ENCODE results near the gene ELMOD1.

ELMOD1 gene

GRCh38 chr11:107646783-107647182 lies 55.8 kb downstream of the ELMOD1 start:
- DNase-seq (ENCODE audit: low read depth): no peak

DNA sequence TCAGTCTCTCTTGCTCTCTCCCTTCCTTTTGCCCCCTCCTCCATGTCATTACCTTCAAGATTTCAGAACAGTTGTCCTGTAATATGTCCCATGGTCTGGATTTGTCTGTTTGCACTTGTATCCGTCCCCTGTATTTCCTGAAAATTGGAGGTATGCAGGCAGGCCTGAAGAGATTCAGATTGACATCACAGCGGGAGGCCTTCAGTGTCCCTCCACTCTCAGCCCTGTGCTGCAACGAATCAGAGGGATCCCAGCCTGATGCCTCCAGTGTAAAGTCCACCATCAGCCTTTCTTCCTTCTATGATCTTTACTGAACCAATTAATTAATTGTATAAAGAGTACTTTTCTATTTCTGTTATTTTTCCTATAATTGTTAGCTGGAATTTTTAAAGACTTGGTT lies 57.3 kb downstream of the ELMOD1 start:
- no peak for DNase-seq (ENCODE audit: low read depth)

- DNase-seq (ENCODE audit: low read depth): no peak
Measured at GRCh38 chr11:107651672-107652071, 60.7 kb downstream of the ELMOD1 start.

DNA sequence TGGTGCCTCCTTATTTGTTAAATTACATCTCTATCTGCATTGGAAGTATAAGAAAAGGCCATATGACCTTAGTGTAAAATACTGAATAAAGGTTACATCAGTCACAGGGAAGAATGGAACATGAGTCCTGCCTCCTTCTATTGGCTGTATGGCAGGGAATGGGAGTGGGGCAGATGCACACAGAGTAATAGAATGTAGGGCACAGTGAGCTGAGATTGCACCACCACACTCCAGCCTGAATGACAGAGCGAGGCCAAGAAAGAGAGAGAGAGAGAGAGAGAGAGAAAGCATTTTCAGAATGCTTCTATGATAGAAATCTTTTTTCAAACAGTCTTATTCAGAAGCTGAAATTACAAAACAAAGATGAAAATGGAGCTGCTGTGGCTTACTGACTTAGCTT lies 62.1 kb downstream of the ELMOD1 start:
- DNase-seq (ENCODE audit: low read depth): no peak

GRCh38 chr11:107655602-107656001 lies 64.7 kb downstream of the ELMOD1 start:
- DNase-seq (ENCODE audit: low read depth): no peak

- DNase-seq (ENCODE audit: low read depth): no peak
Measured at GRCh38 chr11:107659310-107659709, 68.4 kb downstream of the ELMOD1 start.

DNA sequence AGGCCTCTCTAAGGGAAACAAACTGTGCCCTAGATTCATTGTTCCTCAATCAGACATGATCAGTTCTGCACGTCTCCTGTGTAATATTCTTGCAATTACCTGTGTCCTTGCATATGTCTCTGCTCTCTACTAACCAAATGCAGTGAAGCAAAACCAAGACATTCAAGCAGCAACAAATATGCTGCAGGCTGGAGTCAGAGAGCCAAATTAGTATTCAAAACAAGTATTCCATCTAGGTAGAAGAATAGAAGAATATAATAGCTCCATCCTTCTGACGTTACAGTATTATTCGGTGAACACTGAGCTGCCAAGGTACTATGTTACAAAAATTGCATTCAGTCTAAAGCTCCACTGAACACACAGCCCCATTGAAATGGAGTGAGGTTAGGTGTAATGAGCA lies 69.1 kb downstream of the ELMOD1 start:
- no peak for DNase-seq (ENCODE audit: low read depth)

- DNase-seq (ENCODE audit: low read depth): no peak
Measured at GRCh38 chr11:107661656-107662055, 70.7 kb downstream of the ELMOD1 start.

- no peak for DNase-seq (ENCODE audit: low read depth)
Measured at GRCh38 chr11:107665018-107665417, 74.1 kb downstream of the ELMOD1 start.

DNA sequence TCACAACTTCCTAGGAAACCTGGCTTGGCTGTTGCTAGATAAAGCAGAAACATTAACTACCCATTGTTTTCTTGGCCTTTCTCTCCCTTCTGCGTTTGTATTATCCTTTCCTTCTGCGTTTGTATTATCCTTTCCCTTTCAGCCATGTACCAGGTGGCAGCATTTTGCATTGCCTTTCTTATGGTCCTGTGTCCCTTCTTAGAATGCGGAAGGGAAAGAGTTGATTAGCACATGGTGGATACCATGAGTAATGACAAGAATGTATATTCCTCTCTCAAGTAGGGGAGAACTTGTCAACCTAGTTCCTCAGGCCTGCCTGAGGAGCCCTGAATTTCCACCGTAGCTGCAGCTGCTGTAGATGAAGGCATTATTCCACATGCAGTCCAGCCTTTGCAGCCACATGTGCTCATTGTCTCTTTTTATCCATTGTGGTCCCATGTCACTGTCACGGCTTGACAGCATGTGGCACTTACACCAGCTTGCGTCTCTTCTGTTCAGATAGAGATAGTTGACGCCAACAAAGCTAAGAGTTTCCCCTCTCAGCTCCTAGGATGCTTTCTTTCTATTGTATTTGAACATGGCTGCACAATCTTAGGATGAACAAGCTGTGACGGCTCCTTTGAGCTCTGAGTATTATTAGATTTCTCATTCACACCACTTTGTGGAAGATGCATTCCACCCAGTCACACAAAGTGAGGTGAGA lies 76.1 kb downstream of the ELMOD1 start:
- no peak for DNase-seq (ENCODE audit: low read depth)

GRCh38 chr11:107669191-107669740 lies 78.3 kb downstream of the ELMOD1 start:
- DNase-seq (ENCODE audit: low read depth): no peak

- DNase-seq (ENCODE audit: low read depth): no peak
Measured at GRCh38 chr11:107669893-107670601, 79.1 kb downstream of the ELMOD1 start.

DNA sequence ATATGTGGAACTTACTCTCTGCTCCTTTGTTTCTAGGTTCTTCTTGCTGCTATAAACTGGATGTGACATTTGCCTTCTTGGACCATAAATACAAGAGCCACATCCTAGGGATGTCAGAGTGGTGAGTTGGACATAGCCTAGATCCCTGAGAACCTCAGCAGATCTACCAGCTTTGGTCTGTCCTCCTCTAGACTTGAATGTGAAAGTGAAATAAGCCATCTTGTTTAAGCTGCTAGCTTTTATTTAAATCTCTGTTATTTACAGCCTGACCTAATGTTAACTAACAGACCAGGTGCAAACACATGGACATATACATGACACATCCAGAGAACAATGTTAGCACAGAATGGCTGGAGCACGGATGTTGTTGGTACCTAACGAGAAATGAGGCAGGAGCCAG lies 85.0 kb downstream of the ELMOD1 start:
- no peak for DNase-seq (ENCODE audit: low read depth)

DNA sequence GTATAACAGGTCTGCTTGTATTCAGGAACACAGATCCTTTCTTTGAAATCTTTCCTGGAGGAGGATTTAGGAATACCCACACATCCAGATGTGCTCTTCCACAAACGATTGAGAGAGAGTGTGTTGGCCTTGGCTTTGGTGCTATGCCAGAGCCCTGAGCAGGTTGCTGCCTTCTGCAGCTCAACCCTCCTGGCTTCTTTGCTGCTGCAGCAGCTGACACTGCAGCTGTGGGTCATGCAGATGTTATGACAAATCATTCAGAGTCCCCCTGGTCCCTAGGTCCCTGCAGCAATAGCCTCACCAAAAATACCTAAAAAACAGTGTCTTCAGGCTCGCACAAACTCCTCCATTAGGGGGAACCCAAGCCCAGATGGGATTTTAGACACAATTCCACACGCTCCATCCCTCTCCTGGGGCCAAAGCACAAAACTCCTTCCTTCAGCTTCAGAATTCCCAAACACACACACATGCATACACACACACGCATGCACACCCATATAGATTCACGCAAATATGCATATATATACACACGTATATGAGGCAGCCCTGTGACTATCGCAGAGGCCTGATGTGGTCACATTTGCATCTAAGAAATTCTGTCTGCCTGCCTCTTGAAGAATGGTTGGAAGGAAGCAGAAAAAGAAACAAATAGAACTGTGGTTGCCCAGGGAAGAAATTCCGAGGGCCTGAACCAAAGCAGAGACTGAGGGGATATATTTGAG lies 85.5 kb downstream of the ELMOD1 start:
- no peak for DNase-seq (ENCODE audit: low read depth)

- no peak for DNase-seq (ENCODE audit: low read depth)
Measured at GRCh38 chr11:107677924-107678631, 87.1 kb downstream of the ELMOD1 start.

GRCh38 chr11:107678632-107678971 lies 87.7 kb downstream of the ELMOD1 start:
- DNase-seq (ENCODE audit: low read depth): no peak

- no peak for DNase-seq (ENCODE audit: low read depth)
Measured at GRCh38 chr11:107679255-107680024, 88.5 kb downstream of the ELMOD1 start.

DNA sequence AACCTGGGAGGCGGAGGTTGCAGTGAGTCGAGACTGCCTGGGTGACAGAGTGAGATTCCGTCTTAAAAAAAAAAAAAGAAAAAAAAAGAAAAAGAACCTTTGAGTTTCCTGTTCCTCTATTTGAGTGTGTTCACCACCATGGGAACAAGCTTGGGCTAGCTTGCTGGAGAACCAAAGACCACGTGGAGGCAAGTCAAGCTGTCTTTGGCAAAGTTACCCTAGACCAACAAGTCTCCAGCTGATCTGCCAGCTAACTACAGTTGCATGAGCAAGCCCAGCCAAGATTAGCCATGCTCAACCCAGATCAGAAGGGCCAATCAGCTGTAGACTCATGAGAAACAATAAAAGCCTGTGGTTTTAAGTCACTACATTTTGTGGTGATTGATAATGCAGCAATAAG lies 91.2 kb downstream of the ELMOD1 start:
- no peak for DNase-seq (ENCODE audit: low read depth)

GRCh38 chr11:107682572-107682971 lies 91.6 kb downstream of the ELMOD1 start:
- no peak for DNase-seq (ENCODE audit: low read depth)

GRCh38 chr11:107683061-107683460 lies 92.1 kb downstream of the ELMOD1 start:
- DNase-seq (ENCODE audit: low read depth): no peak

GRCh38 chr11:107683807-107684206 lies 92.9 kb downstream of the ELMOD1 start:
- no peak for DNase-seq (ENCODE audit: low read depth)

Data from stimulated activated CD4-positive, alpha-beta T cell treated with anti-CD3 and anti-CD28 coated beads, Interleukin-2, amount 100 ng/mL, for 4 hours (primary cell).